GM21717 (cell line): Measurements from ENCODE around the gene KIAA0513.

Experiments used
- ATAC-seq: cut with Tn5 transposase; IDR thresholded peaks from one replicate; pipeline ENCODE4 v1.9.1; 2021; ENCODE audit warnings: mild to moderate bottlenecking, moderate library complexity; ENCODE audit not compliant: unreplicated experiment

KIAA0513 gene

DNA sequence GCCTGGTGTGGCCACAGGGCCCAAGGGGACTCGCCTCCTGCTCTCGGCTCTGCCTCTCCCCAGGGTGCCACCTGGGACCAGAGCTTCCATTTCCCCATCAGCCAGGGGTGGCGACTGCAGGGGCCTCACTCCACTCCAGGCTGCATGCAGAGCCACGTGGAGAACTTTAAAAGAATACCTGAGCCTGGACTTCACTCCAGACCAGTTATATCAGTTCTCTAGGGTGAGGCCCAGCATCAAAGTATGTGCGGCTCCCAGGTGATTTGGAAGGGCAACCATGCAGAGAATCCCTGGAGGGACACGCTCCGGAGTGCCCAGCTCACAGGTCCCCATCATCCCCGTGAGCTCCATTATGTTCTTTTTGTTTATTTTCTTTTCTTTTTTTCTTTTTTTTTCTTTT lies 39.8 kb downstream of the KIAA0513 start:
- ATAC-seq: no peak

DNA sequence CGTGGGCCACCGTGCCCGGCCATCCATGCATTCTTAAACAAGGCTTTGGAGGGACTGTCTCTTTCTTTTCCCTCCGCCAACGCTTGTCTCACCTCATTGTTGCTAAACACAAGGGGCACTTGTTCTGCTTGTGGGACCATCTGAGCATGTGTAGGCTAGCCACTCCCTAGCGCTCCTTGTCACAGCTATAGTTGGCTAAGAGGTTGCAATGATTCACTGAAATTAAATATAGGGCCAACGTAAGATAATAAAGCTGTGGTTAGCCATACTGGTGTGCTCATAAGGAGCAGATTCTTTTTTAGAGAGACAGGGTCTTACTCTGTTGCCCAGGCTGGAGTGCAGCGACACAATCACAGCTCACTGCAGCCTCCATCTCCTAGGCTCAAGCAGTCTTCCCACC lies 41.2 kb downstream of the KIAA0513 start:
- ATAC-seq: no peak

GRCh38 chr16:85069171-85069570 lies 41.6 kb downstream of the KIAA0513 start:
- ATAC-seq: no peak

GRCh38 chr16:85072076-85072860 lies 44.7 kb downstream of the KIAA0513 start:
- no peak for ATAC-seq

GRCh38 chr16:85072947-85073346 lies 45.4 kb downstream of the KIAA0513 start:
- no peak for ATAC-seq

DNA sequence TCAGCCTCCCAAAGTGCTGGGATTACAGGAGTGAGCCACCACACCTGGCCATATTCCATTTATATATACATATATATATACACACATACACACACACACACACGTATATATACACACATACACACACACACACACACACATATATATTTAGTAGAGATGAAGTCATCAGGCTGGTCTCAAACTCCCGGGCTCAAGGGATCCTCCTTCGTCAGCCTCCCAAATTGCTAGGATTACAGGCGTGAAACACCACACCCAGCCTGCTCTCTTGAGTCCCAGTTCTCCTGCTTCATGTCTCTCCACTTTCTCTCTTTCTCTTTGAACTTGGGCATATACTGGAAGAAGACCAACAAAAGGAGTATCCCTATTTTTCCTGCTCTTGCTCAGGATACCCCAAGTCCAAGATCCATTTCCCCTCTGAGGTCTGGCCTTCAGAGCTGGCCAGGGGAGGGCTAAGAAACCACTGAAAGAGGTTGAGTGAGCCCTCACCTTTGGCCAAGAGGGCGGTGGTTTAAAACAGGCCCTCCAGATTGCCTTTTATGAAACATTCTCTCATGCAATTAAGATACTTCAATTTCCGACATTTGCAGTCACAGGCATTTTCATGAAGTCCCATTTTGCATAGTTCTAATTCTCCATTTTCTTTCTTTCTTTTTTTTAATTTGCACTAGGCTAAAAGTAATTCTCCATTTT lies 46.8 kb downstream of the KIAA0513 start:
- ATAC-seq: no peak

DNA sequence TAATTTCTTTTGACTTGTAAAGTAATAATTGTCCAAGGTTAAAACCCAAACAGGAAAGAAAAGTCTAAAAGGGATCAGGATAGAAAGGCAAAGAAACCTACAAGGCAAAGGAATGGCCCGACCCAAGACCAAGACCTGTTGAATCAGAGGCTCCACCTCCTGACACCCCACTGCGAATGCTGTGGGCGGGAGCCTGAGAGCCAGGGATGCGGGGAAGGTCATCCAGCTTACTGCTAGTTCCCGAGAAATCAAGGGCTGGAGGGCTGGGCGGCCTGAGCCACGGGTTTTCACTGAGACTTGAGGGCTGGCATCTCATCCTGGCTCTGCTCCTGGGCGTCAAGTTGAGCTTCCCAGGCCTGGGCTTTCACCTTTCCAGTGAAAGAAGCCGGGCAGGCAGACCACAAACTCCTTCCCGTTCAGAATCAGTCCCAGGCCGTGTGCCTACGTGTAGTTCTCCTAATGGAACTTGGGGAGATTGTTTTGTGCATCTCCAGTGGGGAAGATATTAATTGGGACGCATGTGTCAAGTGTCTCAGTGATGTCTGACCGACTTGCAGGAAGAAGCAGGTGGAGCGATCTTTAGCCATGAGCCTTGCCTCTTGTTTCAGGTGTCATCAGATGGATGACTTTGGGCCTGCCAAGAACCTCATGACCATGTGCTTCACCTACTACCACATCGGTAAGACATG lies 47.8 kb downstream of the KIAA0513 start:
- no peak for ATAC-seq

GRCh38 chr16:85077039-85077438 lies 49.4 kb downstream of the KIAA0513 start:
- no peak for ATAC-seq

DNA sequence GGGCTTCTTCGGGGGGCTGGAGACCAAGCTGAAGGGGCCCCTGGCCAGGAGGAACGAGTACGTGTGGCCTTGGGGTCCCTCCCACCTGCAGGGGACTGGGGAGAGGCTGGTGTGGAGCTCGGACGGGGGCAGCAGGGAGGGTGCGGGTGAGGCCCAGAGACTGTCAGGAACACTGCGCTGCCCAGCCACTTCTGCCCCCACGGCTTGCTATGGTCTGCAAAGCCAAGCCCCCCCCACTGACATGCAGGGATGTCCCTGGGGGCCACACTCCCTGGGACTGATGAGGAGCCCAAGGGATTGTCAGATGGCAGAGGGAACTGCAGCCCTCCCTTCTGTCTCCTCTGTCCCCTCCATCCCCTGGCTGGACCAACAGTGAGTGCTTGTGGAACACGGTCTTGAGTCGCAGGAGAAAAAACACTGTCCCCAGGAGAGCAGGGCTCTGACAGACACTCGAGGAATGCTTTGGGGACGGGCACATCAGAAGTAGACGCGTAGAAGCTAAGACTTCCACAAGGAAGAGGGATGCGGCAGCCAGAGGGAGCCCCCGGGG lies 50.1 kb downstream of the KIAA0513 start:
- no peak for ATAC-seq

DNA sequence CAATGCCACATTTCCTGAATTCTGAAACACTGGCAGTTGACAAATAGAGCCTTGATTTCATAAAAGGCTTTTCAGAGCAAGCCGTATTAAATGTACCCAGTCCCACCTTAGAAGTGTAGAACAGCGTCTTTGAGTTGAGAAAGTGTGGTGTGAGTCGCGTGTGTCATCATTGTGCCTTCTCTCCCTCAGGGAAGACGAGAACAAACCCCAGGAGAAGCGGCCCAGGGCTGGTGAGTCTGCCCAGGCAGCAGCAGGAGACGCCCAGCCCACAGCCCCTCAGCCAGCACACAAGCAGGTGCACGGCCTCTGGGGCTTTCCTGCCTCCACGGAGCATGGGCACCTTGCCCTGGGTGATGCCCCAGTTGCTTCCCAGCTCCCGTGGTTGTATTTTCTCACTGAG lies 50.6 kb downstream of the KIAA0513 start:
- ATAC-seq: no peak

DNA sequence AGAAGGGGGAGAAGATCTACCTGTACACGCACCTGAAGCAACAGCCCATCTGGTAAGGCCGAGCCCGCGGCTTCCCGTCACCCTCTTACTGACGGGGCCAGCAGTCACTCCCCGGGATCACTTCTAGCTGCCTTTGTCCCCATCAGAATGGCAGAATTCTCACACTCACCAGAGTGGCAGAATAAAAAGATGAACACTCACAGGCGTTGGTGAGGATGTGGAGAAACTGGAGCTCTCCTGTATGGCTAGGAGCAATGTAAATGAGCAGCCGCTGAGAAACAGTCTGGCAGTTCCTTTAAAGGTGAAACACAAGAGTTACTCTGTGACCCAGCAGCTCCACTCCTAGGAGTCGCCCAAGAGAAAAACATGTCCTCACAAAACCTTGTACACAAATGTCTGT lies 51.4 kb downstream of the KIAA0513 start:
- ATAC-seq: no peak

DNA sequence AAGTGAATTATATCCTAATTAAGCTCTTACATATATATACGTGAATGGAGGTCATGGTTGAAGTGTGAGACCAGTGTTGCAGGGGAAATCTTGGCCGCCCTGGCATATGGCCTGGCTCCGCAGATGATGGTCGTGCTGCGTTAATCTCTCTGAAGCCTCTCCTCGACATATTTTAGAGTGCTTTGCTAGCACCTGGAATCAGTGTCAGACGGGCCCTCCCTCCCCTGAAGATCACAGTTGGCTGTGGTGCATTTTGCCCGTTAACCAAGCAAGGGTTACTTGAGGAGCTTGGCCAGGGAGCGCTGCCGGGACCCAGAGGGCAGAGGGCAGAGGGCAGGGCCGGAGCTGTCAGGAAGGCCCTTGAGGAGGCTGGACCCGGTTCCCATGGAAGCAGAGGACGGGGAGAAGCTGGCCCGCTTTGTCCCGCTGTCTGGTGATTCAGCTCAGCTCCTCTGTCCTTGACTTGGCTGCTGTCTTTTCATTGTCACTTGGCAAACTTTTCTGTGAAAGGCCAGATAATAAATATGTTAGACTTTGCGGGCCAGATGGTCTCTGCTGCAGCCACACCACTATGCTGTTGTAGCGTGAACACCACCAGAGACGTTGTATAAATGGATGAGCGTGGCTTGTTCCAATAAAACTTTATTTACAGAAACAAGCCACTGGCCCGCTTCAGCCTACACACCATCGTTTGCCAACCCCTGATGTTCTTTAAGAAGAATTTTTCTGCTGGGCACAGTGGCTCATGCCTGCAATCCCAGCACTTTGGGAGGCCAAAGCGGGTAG lies 52.4 kb downstream of the KIAA0513 start:
- ATAC-seq: no peak

- no peak for ATAC-seq
Measured at GRCh38 chr16:85081038-85081437, 53.4 kb downstream of the KIAA0513 start.

GRCh38 chr16:85081765-85082164 lies 54.2 kb downstream of the KIAA0513 start:
- no peak for ATAC-seq

- ATAC-seq: no peak
Measured at GRCh38 chr16:85082173-85083050, 54.8 kb downstream of the KIAA0513 start.

- ATAC-seq: no peak
Measured at GRCh38 chr16:85083051-85083639, 55.5 kb downstream of the KIAA0513 start.

- no peak for ATAC-seq
Measured at GRCh38 chr16:85084841-85085510, 57.4 kb downstream of the KIAA0513 start.

GRCh38 chr16:85085721-85086120 lies 58.1 kb downstream of the KIAA0513 start:
- no peak for ATAC-seq
